Activated CD4-positive, CD25-positive, alpha-beta regulatory T cell treated with anti-CD3 and anti-CD28 coated beads, Interleukin-2, amount 50 U/mL, for 72 hours (primary cell): ENCODE measurements around the gene RIC8B.

ENCODE experiments used
- DNase-seq: peaks from one replicate; pipeline ENCODE4 v3.0.0; 2021

Gene RIC8B

DNA sequence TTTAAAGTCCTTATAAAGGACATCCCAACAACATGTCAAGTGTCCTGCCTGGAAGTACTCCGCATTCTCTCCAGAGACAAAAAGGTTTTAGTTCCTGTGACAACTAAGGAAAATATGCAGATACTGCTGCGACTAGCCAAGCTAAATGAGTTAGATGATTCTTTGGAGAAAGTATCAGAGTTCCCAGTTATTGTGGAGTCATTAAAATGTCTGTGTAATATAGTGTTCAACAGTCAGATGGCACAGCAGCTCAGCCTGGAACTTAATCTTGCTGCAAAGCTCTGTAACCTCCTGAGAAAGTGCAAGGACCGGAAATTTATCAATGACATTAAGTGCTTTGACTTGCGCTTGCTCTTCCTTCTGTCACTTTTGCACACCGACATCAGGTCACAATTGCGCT, 40.2 kb downstream of the RIC8B start:
- DNase-seq = no peak

DNA sequence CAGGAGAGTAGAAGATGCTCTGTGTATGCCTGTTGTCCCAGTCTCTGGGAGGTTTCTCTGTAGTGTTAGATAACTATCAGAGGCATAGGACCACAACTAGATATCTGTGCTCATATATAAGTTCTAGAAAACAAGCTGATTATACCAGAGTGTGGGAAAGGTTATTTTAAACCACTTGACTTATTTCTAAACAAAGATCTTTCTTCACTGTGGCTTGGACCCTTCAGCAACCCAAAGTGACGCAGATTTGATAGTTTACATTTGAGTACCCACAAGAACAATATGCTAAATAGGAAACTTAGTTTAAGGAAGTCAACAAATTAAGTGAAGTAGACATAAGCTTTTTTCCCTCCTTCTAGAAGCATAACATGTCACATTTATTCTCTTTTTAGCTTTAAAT, 41.3 kb downstream of the RIC8B start:
- DNase-seq = no peak

DNA sequence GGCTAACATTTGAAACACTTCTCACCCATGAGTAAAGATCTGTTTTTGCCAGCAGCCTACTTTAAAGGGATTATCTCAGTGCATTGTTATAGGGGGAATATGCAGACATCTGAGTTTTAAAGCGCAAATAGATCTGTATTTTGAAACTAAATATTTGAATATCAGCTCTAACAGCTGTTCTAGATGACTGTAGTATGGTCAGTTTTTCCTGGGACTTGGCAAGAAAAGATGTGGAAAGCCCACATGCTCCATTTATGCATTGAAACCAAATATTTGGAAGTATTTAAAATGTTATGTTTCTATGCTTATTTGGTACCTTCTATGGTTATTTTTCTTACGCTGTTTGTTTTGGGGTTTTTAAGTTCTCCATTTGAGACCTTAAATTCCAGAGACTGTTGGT, 41.7 kb downstream of the RIC8B start:
- DNase-seq = no peak

DNA sequence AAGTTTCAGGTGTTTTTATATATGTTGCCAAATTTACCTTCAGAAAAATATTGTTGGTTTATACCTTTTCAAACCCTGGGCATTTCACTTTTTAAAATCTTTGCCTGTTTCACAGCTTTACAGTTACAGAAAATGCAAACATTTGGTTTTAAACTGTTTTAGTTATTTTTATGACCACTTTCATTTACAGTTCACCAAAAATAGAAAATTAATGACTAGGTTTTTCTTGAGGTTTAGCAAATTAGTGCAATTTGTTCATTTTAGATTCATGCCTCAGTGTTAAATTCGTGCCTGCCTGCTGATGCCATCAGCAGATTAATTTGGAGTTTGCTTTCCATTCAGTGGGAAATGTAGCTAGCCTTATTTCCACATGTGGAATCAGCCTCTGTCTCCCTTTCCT, 45.5 kb downstream of the RIC8B start:
- DNase-seq = no peak

DNA sequence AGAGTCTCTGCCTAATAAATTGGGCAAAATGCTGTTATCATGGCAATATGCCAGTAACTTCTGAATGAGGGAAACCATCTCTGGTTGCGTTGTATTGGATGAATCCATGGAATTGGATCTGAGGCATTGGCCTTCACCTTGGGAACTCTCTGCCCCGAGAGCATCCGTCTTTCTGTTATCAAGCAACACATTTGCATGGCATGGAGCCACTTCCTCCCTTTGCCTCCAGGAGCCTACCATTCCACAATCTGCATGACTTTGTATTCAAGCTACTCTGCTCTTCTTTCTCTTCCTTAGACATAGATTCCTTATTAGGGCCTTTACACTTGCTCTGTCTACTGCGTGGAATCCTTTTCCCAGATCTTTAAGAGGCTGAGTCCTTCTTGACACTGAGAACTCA, 57.2 kb downstream of the RIC8B start:
- no peak for DNase-seq

DNA sequence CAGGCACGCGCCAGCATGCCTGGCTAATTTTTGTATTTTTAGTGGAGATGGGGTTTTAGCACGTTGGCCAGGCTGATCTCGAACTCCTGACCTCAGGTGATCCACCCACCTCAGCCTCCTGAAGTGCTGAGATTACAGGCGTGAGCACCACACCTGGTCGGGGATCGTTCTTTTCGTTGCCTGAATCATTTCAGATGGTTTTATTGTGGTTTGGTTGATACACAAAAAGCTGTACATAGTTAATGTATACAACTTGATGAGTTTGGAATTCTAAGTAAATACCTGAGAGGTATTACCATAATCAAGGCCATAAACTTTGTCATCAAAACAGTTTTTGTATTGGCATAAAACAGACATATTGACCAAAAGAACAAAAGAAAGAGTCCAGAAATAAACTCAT, 63.3 kb downstream of the RIC8B start:
- DNase-seq = no peak

DNA sequence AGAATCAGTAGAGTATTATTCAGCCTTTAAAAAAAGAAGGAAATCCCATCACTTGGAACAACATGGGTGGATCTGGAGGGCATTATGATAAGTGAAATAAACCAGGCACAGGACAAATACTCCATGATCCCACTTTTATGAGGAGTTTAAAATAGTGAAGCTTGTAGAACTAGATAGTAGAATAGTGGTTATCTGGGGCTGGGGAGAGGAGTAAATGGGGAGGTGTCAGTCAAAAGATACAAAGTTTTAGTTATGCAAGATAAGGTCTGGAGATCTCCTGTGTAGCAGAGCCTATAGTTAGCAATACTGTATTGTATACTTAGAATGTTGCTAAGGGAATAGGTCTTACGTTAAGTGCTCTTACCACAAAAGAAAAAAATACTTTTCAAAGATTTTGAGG, 64.9 kb downstream of the RIC8B start:
- DNase-seq = no peak

DNA sequence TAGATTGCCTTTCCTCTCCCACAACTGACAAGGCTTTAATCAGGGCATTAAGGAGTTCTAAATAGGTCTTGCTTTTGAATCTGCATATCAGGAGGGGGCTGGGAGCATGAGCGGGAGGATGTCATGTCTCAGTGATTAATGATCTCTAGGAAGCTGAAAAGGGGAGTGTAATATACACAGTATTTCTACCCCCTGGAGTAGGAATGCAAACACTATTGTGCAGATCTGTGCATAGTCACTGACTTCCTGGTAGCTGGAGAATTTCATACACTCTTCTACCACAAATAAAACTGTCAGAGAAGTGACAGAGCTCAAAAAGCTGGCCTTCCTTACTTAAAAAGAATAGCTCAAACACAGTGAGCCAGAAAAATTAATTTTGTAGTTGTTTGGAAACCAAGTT, 65.8 kb downstream of the RIC8B start:
- DNase-seq = no peak

DNA sequence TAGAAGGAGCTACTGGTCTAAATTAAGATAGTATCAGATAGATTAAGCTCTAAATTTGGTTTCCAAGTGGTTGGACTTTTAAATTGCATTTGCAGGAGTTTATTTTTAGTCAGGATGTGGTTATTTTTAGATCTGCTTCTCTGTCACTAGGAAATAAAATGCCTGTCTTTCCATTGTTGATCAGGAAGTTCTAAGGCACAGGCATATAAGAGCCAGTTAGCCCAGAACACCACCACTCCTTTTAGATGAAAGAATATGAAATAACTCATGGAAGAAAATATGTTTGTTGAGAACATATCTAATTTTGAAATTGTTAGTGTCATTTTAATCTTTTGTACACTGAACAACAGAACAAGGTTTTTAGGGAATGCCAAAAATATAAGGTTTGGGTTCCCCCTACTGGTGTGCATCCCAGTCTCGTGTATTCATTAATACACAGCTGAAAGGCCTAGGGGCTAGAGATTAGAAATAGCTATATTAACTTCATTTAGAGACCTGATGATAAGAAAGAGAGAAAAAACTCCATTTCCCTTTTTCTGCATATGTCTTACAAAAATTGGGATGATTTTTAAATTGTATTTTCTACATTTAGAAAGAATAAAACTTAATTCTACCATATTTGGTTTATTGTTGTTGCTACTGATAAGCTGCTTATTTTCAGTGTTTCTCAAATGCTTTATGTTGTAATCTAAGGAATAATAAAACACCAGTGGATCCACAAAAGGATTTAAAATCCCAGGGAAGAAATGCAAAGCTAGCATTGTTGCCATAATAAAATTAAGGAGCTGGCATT, 67.2 kb downstream of the RIC8B start:
- no peak for DNase-seq

DNA sequence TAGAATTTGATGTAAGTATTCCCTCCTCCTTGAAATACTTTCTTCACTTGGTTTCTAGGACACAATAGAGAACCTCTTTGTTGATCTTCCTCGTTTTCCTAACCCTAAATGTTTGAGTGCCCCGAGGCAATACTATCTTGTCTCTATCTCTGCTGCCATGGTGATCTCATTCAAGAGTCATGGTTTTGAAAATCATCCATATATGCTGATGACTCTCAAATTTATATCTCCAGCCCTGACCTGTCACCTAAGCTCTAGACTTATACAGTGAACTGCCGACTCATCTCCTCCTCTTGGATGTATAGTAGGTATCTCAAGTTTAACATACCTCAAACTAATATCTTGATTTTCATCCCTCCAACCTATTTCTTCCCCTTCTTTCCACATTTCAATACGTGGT, 71.4 kb downstream of the RIC8B start:
- DNase-seq = no peak

DNA sequence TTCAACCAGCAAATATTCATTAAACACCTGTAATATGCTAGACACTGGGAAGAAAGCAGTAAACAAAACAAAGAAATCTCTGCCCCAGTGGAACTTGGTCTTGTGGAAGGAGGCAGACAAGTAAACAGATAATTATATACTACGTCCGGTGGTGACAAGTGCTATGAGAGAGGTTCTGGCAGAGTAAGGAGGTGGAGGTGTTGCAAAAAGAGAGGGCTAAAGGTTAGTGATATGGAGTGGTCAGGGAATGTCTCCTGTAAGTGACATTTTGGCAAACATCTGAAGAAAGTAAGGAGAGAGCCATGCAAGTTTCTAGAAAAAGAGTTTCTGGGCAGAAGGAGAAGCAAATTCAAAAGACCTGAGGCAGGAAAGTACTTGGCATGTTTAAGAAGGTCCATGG, 73.4 kb downstream of the RIC8B start:
- DNase-seq = no peak

DNA sequence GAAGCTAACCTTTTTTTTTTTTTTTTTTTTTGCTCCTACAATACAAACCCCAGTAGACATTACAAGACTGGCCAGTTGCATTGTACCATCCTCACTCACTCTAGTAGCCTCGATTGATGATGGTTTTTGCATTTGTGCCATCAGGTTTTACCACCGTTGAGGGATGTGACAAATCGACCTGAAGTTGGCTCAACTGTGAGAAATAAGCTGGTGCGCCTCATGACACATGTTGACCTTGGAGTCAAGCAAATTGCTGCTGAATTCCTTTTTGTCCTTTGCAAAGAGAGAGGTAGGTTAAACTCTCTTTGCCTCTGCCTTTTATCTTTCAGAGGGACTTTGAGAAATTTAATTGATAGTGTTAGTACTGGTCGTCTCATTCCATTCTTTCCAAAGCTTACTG, 76.8 kb downstream of the RIC8B start:
- DNase-seq = no peak

DNA sequence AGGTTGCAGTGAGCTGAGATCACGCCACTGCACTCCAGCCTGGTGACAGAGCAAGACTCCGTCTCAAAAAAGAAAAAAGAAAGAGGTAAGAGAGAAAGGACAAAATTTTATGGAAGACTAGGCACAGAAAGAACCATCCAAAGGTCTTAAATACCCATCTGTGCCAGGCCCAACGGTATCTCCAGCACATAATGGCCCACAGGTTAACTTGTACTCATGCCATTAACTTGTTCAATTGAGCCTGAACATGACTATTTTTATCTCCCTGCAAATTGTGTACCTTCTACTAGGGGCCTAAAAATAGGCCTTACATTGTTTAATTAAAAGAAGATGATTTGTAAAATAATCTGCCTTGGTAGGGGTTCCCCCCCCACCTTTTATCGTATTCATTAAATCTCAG, 80.2 kb downstream of the RIC8B start:
- DNase-seq = no peak

DNA sequence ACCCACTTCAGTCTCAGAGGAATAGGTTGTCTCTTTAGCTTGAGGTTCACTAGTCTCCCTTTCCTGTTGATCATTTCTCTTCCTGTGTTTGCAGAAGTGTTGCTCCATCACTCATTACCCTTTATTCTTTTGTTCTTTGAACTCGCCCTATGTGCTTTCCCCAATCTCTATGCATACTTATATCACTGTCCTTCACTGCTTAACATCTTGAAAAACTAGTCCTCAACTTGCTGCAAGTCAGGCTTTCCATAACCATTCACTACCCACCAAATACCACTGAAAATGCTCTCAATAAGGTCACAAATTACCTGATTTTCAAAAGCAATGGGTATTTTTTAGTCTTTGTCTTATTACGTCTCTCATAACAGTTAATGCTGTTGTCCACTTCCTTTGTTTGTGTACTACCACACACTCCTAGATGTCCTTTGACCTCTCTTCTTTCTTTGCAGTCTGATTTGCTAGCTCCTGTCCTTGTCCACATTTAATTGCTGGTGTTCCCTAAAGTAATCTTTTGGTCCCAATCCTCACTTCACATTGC, 80.8 kb downstream of the RIC8B start:
- DNase-seq = no peak

DNA sequence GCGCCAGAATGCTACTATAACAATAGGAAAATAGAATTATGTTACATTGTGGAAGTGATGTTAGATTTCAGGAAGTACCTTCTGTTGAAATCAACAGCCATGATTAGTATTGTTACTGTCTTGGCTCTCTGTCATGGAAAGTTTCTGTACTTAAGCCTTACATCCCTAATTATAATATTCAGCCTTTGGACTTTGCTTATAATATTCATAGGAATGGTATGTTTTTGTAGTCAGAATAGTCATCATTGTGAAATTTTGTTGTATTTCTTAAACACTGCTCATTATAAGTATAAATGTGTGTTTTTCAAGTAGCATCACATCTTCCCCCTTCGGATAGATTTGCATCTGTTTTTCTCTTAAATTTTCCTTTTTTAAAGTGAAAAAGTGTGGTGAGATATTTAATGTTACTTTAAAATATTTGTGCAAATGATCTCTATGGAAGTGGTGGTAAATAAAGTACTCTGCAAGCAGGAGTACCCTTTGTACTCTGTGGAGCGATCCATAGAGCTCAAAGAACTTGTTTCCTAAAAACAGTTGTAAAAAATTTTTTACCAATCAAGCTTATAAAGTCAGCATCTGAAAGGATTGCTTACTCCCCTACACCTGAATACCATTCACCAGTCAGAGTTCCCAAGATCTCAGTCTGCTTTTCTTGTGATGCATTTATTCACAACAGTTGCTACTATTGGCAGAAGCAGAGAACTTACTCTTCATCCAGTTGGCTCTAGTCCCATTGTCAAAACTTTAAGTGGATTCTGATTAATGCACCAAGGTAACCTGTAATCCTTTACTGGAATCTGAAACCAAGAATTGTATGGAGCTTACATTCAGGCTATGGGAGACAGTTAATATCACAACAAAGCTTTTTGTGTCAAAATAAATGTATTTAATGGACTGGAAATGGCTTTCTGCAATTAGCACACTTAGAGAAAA, 87.8 kb downstream of the RIC8B start:
- DNase-seq = no peak

DNA sequence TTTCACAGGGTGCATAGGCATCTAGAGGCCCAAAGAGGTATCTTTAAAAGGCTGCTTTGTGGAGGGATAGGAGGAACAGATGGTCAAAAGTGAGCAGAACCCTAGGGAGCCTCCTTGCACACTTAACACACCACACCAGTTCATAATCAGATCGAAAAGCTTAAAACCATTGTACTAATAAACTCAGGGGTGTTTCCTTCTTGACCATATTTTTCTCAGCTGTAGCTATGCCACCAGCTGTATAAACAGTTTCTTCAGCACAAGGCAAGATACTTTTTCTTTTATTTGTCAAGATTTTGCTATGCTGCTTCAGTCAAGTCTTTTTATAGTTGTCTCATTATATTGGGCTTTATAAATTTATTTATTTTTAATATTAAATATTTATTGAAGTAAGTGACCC, 88.7 kb downstream of the RIC8B start:
- no peak for DNase-seq

DNA sequence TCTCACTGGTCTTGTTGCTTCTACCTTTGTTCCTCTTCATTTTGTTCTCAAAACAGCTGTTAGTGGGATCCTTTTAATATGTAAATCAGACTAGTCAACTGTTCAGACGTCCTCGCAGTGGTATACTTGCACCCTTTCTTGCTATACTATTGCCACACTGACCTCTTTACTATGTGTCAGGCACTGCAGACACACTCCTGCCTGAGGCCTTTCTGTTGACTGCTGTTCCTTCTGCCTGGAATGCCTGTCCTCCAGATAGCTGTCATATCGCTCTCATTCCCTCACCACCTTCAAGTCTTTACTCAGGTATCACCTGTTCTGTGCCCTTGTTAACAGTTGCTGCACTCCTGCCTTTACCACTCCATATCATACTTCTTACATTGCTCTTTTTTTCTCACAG, 91.2 kb downstream of the RIC8B start:
- DNase-seq = no peak

DNA sequence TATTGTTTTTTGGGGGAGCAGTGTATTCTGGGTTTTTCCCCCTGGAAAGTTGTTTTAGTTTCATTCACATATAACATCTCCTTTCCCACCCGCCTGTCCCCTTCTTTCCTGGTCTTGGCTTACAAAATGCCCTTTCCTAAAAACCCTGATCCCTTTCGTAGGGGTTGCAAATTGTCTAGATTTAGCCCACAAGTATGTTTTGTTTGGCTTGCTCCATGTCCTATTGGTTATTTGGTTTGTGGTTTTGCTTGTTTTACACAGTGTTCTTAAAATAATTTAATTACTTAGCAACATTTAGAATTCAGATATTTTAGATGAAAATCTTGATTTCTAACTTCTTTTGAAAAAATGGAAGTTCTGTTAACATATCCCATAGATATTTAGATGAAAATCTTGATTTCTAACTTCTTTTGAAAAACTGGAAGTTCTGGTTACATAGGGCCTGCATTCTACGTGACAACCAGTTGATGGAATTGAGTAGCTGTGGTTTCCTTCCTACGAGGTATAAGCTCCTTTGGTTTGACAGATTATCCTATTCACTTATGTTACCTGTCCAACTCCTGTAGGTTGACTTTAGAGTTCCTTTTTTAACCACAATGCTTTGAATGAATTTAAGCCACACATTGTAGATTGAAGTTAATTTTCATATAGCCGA, 92.1 kb downstream of the RIC8B start:
- DNase-seq = no peak

DNA sequence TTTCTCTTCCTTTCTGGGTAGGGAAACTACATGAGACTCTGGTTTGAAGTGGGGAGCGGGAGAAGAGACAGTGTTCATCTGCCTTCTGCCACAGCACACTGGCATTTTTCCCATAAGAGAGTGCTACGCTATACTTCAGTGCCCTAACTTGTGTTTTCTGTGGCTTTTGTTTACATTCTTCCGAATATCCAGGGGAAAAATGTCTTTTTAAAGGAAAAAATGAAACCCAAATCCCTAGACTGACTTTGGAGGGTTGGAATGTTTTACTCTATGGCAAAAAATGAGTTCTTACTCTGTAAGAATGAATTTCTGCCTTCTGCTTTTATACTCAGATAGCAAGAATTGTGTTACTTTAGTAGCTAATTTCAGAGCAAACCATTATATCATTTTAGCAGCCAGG, 93.2 kb downstream of the RIC8B start:
- no peak for DNase-seq

DNA sequence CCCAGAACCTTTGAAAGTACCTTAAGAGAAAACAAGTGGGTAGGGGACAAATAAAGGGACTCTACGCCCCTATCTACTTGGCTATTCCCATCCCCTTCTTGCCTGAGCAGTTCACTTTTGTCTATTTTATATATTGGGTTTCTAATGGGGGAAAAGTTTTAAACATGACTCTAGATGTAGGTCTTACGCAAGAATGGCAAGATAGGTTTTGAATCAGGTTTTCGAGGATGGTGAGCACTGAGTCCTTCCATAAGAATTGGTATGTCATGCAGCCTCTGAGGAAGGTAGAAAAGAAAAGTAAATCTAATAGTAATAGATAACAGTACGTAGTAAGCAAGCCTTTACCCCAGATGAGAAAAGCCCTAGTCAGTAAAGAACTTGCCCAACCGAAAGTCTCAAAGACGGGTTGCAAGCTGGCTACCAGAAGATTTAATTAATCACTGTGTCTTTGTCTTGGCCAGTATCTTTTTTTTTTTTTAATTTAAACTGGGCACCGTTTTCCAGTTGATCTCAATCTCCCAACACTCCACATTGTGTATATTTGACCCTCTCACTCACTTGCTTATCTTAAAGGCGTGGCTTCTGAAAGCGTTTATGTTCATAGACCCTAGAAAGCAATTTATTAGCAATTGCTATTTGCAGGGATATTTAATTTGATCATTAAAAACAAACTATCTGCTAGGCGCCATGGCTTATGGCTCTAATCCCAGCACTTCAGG, 94.7 kb downstream of the RIC8B start:
- DNase-seq = no peak

DNA sequence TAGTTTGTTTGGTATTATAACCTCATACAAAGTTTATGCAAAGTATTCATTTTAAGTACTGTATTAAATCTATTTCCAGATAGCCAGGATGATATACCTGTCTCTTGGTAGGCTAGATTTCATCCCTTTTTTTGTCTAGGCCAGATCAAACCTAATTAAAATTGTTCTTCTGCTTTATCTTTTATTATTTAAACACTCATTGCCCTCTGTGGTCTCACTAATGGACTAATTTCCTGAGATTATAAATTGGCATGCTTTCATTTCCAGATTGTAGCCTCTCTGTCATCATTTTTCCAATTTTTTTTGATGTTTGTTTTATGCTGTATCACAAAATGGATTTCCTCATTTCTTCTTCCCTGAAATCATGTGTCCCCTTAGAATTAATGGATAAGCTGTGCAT, 95.6 kb downstream of the RIC8B start:
- DNase-seq = no peak

DNA sequence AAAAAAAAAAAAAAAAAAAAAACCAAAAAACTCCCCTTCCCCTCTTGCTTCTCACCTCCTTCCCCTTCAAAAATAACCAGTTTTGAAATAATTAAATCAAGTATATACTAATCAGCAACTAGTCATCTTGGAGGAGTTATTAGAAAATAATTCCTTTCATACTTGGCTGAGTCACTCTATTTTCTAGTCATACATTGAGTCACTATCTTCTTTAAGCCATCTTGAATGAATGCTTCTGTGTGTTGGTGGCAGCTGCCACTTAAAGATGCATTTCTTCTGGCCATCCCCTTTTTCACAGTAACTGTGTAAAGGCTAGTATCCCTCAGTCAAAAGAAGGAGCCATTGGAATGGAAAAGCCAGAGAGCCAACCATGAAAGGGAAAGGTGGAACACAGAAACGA, 97.0 kb downstream of the RIC8B start:
- DNase-seq = no peak

DNA sequence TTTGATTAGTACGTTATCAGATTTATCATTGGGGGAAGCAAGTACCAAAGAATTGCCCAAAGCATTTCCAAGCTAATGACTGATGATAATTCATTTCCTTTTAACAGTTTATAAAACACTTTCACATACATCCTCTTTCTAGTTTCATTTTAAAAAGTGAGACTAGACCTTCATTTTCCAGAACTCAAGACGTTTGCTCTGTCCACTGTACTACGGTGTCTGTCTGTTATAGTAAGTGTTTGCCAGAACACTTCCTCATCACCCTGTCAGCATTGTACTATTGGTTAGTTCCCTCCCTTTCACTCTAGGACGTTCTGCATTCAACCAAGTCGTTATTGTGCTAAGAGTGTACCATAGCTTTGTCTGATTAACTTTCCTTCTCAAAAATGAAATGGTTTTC, 99.5 kb downstream of the RIC8B start:
- DNase-seq = no peak
